Activated CD8-positive, alpha-beta memory T cell treated with anti-CD3 and anti-CD28 coated beads, Interleukin-2, amount 50 U/mL, for 1 hour (primary cell): Measurements from ENCODE around the gene PSAP.

Experiments used
- DNase-seq: peaks from one replicate; pipeline ENCODE4 v3.0.0-alpha.2; 2020; ENCODE audit errors: extremely low read depth

The PSAP gene

DNA sequence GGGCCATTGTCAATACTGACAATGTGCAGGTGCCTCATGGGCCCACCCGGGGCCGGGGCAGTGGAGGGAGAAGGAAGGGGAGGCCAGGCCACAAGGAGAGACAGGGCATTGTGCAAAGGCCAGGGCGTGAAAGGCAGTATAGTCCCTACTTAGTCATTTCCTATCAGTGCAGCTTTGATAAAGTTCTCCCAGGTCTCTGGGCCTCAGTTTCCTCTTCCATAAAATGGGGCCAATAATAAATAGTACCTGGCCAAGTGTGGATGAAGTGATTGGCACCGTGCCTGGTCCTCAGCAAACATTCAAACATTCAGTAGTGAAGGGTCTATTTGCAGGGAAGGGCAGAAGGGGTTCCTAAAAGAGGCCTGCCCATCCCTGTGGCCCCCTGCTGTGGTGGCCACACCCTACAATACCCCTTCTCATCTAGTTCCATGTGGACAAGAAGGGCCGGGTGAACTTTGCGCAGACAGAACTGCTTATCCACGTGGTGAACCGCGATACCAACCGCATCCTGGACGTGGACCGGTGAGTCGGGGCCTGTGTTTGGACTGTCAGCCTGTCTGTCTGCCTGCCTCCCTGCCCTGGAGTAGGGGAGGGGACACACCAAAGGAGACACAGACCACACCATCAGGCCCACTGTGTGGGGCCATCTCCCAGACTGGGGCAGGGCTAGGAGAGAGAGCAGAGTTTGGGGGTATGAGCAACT, 40.9 kb downstream of the PSAP start:
- DNase-seq: no peak

DNA sequence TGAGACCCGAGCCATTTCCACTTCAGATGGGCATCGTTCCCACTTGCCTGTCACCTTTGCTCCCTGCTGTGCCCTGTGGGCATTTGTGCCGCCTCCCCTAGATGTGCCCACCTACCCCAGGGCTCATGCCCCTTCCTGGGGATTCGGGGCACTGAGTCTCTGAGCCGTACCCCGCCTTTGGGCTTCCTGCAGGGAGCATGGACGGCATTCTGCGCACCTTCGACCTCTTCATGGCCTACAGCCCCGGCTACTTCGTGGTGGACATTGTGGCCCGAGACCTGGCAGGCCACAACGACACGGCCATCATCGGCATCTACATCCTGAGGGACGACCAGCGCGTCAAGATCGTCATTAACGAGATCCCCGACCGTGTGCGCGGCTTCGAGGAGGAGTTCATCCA, 41.4 kb downstream of the PSAP start:
- DNase-seq: no peak

DNA sequence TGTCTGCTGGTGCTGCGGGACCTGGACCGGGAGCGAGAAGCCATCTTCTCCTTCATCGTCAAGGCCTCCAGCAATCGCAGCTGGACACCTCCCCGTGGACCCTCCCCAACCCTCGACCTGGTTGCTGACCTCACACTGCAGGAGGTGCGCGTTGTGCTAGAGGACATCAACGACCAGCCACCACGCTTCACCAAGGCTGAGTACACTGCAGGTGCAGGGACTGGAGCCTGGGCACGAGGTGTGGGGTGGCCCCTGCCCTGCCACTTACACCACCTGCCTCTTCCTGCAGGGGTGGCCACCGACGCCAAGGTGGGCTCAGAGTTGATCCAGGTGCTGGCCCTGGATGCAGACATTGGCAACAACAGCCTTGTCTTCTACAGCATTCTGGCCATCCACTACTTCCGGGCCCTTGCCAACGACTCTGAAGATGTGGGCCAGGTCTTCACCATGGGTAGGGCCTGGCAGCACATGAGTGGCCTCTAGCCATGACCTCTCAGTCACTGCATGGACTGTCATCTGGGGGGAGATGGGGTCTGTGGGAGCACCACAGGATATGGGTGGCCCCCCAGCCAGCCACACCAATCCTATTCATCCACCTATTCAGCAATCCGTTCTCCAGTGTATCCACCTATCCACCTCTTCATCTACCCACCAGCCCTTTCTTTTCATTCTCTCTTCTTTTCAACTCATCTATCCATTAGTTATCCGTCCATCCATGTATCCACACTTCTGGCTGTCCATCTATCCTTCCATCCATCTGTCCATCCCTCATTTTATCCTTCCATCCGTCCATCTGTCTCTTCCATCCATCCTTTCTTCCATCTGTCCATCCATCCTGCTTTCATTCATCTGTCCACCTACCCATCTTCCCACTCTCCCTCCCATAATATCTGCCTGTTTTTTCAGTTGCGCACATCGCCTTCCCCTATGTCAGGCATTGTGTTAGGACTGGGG, 43.2 kb downstream of the PSAP start:
- no peak for DNase-seq

DNA sequence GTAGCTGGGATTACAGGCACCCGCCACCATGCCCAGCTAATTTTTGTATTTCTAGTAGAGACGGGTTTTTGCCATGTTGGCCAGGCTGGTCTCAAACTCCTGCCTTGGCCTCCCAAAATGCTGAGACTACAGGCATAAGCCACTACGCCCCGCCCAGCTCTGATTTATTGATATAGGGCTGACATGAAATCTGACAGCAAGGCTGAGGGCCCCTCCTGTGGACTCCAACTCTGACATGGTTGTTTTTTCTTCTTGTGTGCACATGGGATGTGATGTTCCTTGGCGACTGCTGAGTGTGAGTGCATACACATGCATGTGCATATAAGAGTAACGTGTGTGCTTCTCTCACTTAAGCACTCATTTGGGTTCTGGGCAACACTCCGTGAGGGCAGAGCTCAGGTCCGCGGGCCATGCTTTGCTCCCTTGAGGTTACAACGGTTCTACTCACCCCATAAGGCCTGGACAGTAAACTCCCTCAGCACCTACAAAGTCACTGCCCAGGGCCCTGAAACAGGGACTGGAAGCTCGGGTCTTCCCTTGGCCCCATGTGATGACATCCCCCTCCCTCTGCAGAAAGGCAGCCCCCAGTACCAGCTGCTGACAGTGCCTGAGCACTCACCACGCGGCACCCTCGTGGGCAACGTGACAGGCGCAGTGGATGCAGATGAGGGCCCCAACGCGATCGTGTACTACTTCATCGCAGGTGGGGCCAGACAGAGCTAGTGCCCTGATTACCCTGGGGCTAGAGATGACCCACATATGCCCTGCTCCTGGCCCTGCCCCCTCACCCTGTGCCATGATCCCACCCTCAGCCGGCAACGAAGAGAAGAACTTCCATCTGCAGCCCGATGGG, 44.1 kb downstream of the PSAP start:
- no peak for DNase-seq

DNA sequence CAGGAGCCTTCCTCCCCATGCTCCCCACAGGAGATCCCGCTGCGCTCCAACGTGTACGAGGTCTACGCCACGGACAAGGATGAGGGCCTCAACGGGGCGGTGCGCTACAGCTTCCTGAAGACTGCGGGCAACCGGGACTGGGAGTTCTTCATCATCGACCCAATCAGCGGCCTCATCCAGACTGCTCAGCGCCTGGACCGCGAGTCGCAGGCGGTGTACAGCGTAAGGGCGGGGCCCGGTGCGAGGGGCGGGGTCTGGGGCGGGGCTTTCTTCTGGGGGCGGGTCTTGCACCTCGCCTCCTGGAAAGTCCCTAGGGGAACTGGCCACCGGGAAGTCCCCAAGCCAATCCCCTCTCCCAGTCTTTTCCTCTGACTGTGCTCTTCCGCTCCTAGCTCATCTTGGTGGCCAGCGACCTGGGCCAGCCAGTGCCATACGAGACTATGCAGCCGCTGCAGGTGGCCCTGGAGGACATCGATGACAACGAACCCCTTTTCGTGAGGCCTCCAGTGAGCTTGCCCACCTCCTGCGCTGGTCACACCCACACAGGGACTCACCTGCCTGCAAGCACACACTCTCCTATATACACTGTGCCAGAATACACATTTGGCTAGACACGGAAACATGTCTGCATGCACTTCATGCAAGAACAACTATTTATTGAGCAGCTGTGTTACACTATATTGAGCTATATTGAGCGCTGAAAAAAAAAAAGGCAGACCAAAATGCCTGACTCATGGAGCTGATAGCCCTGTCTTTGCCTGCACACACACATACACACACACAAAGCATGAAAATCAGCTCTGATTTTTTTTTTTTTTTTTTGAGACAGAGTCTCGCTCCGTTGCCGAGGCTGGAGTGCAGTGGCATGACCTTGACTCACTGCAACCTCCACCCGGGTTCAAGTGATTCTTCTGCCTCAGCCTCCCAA, 45.0 kb downstream of the PSAP start:
- DNase-seq: no peak

DNA sequence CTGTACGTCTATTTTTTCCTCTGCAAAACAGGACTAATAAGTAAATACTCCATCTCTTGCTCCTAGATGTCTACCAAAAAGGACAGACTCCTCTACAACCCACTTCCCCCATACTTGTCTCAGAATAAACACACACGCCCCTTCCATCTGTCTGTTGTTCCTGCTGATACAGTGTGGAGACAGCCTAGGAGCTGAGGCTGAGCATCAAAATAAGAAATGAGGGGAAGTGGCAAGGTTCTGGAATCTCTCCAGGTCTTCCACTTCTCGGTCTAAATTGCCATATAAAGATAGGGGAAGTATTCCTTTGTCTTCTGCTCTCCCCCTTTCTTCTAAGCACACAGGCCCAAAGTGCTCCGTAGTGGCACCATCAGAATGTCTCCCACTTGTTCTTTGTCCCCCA, 47.0 kb downstream of the PSAP start:
- no peak for DNase-seq

DNA sequence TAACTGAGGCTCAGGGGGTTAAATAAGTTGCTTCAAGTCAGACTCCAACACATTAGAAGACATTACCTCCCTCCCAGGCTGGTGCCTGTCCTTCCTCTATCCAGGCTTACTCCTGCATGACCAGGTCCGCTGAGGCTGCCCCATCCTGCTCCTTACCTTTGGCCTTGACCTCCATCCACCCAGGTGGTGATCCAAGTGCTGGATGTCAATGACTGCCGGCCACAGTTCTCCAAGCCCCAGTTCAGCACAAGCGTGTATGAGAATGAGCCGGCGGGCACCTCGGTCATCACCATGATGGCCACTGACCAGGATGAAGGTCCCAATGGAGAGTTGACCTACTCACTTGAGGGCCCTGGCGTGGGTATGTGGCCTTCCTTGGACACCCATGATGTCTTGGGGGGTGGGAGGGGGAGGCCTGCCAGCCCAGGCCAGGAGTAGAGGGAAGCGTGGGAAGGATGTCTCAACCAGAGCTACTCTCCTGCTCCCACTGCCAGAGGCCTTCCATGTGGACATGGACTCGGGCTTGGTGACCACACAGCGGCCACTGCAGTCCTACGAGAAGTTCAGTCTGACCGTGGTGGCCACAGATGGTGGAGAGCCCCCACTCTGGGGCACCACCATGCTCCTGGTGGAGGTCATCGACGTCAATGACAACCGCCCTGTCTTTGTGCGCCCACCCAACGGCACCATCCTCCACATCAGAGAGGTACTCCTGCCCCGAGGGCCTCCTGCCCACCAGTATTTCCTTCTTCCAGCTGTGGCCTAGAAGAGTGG, 48.1 kb downstream of the PSAP start:
- no peak for DNase-seq

DNA sequence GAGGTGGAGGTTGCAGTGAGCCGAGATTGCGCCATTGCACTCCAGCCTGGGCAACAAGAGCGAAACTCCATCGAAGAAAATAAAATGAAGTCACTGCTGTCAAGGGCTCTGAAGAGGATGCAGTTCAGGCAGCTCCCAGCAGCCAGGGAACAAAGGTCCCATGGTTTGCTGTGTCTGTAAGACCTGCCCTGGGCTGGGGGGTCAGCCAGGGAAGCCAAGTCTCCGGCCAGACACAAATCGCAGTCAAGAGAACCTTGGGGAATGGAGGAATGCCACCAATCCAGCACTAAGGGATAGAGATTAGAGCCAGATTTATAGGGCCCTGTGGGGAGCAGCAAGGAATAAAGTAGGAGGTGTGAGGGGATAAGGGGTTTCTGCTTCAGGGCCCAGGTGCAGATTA, 48.8 kb downstream of the PSAP start:
- no peak for DNase-seq

DNA sequence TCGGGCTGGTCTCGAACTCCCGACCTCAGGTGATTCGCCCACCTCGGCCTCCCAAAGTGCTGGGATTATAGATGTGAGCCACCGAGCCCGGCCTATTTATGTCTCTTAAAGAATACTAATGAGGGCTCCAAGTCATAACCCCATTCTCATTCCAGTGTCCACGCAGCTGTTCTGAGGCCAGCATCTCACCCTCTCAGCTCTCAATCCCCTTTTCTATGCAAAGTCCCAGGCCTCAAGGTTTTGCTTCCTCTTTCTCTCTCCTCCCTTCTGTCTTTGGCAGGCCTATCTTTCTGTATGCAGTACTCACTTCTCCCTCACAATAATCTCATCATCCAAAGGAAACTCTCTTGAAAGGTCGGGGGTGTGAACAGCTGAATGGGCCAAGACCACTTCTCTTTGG, 49.7 kb downstream of the PSAP start:
- no peak for DNase-seq

DNA sequence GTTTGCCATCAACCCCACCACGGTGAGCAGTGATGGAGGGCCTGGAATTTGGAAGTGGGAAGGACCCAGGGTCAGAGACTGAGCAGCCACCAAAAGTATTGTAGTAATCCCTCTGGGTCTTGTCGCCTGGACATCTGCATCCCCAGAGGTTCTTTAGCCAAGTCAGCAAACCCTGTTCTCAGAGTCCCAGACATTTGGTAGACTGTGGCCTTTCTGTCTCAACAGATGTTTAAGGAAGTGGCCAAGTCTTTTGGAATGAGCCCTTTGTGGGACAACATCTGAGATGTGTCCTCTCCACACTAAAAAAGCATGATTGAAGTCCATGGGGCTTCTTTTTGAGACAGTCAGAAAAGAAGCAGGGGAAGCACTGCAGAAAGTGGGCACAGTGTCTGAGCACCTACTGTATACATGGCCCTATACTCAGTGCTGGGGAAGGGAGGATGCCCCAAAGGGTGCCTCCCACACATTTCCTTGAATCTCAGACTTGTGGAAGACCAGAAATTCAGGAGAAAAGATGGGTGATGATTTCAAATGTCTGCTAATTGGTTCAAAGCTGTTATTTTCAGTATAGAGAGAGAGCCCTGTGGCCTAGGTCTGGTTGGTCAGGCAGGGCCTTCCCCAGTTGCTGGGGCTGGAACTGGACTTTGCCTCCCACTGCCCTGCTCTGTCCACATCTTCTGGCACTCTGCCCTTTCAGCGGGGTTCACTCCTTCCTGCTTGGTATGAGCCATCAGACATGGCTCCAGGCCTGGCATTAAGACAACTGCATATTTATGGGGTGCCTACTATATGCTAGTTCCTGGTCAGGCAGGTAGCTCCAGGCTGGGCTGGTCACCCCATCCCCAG, 51.2 kb downstream of the PSAP start:
- DNase-seq: no peak

DNA sequence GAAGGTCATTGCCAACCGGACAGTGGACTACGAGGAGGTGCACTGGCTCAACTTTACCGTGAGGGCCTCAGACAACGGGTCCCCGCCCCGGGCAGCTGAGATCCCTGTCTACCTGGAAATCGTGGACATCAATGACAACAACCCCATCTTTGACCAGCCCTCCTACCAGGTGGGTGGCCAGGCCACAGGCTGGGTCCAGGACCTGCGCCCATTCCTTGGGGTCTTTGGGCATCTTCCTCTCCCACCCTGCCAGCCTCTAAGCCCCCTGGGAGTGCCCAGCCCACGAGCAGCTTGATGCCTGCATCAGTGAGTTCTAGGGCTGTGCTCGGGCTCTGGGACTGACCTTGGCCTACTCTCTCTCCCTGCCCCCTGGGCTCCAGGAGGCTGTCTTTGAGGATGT, 51.9 kb downstream of the PSAP start:
- DNase-seq: no peak

DNA sequence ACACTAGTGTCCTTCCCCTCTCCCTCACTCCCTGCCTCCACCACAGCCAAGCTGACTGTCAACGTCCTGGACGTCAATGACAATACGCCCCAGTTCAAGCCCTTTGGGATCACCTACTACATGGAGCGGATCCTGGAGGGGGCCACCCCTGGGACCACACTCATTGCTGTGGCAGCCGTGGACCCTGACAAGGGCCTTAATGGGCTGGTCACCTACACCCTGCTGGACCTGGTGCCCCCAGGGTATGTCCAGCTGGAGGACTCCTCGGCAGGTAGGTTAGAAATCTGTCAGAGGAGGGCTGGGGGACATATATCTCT, 52.8 kb downstream of the PSAP start:
- no peak for DNase-seq

DNA sequence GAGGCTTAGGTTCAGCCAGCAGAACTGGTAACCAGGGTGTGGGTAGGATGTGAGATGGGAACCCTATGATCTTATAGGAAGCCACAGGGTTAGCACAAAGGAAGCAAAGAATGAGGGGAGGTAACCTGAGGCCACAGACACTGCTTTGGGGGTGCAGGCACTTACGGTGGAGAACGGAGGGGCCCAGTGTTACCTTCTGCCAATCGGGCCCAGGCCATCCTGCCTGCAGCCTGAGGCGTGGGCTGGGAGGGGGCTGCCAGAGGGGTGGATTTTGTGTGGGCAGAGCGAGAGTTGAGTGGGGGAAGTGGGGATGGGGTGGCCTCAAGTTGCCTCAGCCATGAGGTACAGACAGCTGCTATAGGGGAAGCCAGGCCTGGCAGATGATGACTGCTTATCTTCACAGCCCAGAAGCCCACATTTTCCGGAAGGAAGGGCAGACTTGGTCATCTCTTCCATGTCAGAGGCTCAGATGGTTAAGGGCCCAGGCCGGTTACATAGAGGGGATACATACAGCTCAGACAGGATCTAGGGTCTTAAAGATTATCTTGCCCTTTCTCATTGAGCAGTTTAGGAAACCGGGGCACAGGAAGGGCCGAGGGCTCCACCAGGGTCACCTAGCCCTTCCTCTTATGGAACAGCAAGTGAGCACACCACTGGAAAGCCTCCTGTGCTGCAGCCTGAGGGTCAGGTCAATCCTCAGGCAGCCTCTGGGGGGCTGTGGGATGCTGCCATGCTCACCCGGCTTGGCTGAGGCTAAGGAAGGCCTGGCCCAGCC, 53.3 kb downstream of the PSAP start:
- DNase-seq: no peak

DNA sequence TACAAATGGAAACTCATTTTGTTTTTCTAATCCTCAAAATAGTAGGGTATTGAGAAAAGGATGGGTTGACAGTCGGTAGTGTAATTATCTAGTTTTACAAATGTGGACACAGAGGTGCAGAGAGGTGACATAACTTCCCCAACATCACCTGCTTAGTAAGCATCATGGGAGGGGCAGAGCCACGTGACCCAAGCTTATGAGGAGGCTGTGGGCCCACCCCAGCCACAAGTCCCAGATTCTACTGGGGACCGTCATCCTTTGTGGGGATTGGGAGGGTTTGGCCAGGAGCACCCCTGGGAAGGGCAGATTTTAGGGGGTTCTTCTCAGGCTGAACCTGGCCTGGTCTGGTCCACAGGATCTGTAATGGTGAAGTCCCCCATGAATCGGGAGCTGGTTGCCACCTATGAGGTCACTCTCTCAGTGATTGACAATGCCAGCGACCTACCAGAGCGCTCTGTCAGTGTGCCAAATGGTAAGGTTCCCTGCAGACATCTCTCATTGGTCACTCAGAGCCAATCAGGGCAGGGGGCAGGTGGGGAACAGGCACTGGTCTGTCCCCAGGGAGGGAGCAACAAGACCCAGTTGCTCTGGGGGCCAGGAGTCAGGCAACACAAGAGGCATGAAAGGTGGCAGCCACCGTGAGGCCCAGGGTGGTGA, 54.2 kb downstream of the PSAP start:
- DNase-seq: no peak

DNA sequence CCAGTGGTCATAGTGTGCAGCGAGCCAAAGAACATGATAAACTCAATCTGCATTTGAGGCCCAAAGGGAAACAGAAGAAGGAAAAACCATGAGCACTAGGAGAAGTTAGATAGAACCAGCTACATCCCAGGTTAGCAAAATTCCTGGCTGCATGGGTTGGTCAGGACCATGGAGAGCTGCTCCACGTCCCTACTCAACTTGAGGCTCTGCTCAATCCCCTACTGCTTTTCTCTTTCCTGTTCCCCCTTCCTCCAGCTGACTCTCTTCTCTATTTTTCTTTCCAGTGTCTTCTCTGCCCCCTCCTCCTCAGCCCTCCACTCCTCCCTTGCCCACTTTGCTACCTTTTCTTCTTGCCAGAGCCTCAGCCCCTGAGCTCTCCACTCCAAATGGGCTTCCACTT, 55.8 kb downstream of the PSAP start:
- DNase-seq: no peak

DNA sequence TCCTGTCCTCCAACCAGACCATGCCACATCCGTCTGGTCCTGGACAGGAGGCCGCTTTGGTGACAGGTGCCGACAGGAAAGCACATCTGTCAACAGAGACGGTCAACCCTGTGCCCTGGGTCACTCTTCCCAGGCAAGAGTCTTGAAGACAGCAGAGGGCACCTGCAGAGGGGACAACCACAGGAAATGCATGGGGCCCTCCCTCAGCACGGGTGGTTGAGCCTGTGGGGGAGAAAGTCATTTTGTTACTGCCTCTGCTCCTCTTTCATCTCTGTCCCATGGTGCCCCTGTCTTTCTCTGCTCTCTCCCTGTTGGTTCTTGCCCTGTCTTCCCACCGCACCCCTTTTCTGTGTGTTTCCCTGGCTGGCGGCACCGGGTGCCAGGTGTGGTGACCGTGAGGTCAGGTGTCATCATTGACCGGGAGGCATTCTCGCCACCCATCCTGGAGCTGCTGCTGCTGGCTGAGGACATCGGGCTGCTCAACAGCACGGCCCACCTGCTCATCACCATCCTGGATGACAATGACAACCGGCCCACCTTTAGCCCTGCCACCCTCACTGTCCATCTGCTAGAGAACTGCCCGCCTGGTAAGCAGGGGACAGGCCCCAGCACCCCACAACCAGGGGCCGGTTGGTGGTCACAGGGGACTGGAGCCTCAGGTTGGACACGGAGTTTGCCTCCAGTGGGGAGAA, 60.2 kb downstream of the PSAP start:
- DNase-seq: no peak

DNA sequence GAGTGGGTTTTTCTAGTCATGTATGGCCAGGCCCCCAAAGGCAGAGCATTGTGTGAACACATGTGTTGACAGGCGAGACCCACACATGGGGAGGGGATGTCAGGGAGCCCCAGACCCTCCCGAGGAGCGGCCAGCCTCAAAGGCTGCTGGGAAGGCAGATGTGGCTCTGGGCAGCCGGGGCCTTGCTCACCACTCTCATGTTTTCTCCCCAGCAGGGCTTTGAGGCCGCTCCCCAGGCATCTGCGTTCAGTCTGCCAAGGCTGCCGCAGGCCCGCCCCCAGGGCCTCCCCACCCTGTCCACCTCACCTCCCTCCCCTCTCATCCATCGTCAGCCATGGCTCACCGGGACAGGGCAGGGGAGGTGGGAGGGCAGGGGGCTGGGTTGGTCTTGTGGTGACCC, 61.2 kb downstream of the PSAP start:
- no peak for DNase-seq

DNA sequence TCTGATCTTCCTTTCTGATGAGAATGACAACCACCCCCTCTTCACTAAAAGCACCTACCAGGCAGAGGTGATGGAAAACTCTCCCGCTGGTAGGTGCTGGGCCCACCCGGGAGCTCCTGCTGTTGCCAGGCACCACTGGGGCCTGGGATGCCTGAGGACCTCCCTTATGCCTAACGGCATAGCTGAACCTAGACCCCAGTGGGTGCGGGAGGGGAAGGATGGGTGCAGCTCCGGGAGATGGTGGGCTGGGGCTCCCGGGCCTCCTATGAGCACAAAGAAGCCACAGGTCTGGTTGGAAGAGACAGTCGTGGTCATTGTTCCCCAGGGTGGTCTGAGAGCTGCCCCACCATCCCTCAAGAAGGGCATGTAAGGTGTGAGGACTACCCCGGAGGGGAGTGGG, 62.1 kb downstream of the PSAP start:
- DNase-seq: no peak
